Body of pancreas (tissue), 4 donors: ENCODE measurements around the gene SPATA13.

Experiments
- POLR2A ChIP-seq, 3 donors: fragments of 450-650 bp; IDR thresholded peaks; one replicate each; pipeline ENCODE4 v1.6.1; 2016; ENCODE audit warnings: antibody characterized with exemption in 3 of 3, mild to moderate bottlenecking in 2 of 3
- TF ChIP-seq, protein P1 (sequence below), 7 experiments: fragments of 450-650 bp in 4 of 7; fragments of 200-600 bp in 3 of 7; sonication (generic) in 3 of 7; IDR thresholded peaks; one replicate each; pipeline ENCODE4 v1.5.1; 2016 to 2019; ENCODE audit warnings: antibody characterized with exemption in 7 of 7

DNA sequence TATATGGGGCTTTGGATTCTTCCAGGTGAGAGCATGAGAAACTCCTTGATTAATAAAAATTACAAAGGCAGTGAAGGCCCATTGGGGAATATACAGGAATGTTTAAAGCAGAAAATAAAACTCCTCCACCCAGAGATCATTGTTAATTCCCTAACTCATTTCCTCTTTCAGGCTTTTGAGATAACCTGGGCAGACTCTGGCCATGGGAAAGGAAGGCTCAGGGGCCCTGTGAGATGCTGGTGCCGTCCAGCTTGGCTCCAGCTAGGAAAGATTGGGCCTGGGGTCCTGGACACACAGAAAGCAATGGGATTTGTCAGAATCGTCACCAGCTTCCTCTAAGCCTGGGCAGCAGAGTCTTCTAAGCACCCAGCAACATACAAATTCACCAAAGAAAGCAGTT is 36.8 kb upstream of the SPATA13 start:
- TF ChIP-seq, protein P1, sequence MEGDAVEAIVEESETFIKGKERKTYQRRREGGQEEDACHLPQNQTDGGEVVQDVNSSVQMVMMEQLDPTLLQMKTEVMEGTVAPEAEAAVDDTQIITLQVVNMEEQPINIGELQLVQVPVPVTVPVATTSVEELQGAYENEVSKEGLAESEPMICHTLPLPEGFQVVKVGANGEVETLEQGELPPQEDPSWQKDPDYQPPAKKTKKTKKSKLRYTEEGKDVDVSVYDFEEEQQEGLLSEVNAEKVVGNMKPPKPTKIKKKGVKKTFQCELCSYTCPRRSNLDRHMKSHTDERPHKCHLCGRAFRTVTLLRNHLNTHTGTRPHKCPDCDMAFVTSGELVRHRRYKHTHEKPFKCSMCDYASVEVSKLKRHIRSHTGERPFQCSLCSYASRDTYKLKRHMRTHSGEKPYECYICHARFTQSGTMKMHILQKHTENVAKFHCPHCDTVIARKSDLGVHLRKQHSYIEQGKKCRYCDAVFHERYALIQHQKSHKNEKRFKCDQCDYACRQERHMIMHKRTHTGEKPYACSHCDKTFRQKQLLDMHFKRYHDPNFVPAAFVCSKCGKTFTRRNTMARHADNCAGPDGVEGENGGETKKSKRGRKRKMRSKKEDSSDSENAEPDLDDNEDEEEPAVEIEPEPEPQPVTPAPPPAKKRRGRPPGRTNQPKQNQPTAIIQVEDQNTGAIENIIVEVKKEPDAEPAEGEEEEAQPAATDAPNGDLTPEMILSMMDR (IDR thresholded peaks at IDR 0.05): no peak
- TF ChIP-seq POLR2A (IDR thresholded peaks at IDR 0.05): no peak
